ENCODE measurements around the gene FMO2.

GRCh38 chr1:171221665-171222591, 36.8 kb downstream of the FMO2 start:
- no peak for TF ChIP-seq TAF1 (IDR thresholded peaks at IDR 0.05; ENCODE audit: low read depth, low read length)
- TF ChIP-seq CTCF (IDR thresholded peaks at IDR 0.05; ENCODE audit: control extremely low read depth in 1 of 3, insufficient read depth in 1 of 3, low read depth in 1 of 3, low read length in 3 of 3): no peak
- no peak for TF ChIP-seq POLR2AphosphoS5 (IDR thresholded peaks at IDR 0.05; ENCODE audit: low read depth, low read length)
- no peak for TF ChIP-seq PHF8 (conservative IDR thresholded peaks at IDR 0.05; ENCODE audit: low read depth, low read length)
- TF ChIP-seq CBX8 (IDR thresholded peaks at IDR 0.05; ENCODE audit: borderline replicate concordance, low read depth, low read length): no peak
- no peak for TF ChIP-seq POLR2A (IDR thresholded peaks at IDR 0.05; ENCODE audit: control extremely low read depth in 1 of 2, low read depth in 2 of 2, low read length in 2 of 2)
- TF ChIP-seq RFX5 (IDR thresholded peaks at IDR 0.05; ENCODE audit: borderline replicate concordance, low read depth, low read length): no peak
- no peak for TF ChIP-seq HDAC2 (IDR thresholded peaks at IDR 0.05; ENCODE audit: borderline replicate concordance in 1 of 2, low read depth in 2 of 2, low read length in 2 of 2)

All from H1 (cell line).